Suprapubic skin (tissue), 4 donors: ENCODE results near the gene ALDH18A1.
A peak's percentile ranks its signal among the peaks of the same experiment; 100 is the strongest.

Experiments used
- CTCF ChIP-seq, 2 donors: fragments of 200-600 bp in 1 of 2; fragments of 450-650 bp in 1 of 2; sonication (generic) in 1 of 2; IDR thresholded peaks; one replicate each; pipeline ENCODE4 v1.5.1; 2016 to 2019; ENCODE audit warnings: antibody characterized with exemption in 2 of 2, mild to moderate bottlenecking in 1 of 2, moderate library complexity in 1 of 2
- EP300 ChIP-seq: sonication (generic); formaldehyde crosslinking; IDR thresholded peaks from one replicate; pipeline ENCODE4 v1.6.1; 2017; ENCODE audit warnings: antibody characterized with exemption
- POLR2AphosphoS5 ChIP-seq, 3 donors: sonication (generic); formaldehyde crosslinking; IDR thresholded peaks; one replicate each; pipeline ENCODE4 v1.6.1; 2017; ENCODE audit warnings: antibody characterized with exemption in 3 of 3

GRCh38 chr10:95601116-95601719 lies 55.3 kb downstream of the ALDH18A1 start:
- TF ChIP-seq POLR2AphosphoS5 (IDR thresholded peaks at IDR 0.05) (peak in 1 of 3 donors; percentile 64), EP300 (no peak), CTCF (IDR thresholded peaks at IDR 0.05) (peak; percentile 83 to 86)
